H54 (cell line): Measurements from ENCODE around the gene PACSIN1.

ENCODE experiments used
- DNase-seq: peaks from one replicate; pipeline ENCODE4 v3.0.0; 2011; ENCODE audit warnings: low spot score, mixed read lengths; ENCODE audit not compliant: insufficient read length
- FAIRE-seq: peaks from 3 replicates; lab custom pipeline; 2011; peaks lifted over from hg19 to GRCh38; lab: Jason Lieb, UNC
- POLR2A ChIP-seq: IDR thresholded peaks from 2 replicates; pipeline ENCODE4 v1.6.1; 2011; ENCODE audit warnings: low read depth, mild to moderate bottlenecking, low read length

Gene PACSIN1

GRCh38 chr6:34520645-34521462 is 55.0 kb downstream of the PACSIN1 start:
- no peak for DNase-seq
- FAIRE-seq = no peak
- TF ChIP-seq POLR2A = no peak

GRCh38 chr6:34521463-34522285 is 55.8 kb downstream of the PACSIN1 start:
- no peak for TF ChIP-seq POLR2A
- no peak for FAIRE-seq
- no peak for DNase-seq

GRCh38 chr6:34522761-34523160 is 56.9 kb downstream of the PACSIN1 start:
- DNase-seq (no peak), FAIRE-seq (no peak)
- TF ChIP-seq POLR2A = no peak

- TF ChIP-seq POLR2A = no peak
- DNase-seq (no peak), FAIRE-seq (no peak)
Observed at GRCh38 chr6:34523441-34524206, 57.7 kb downstream of the PACSIN1 start.

GRCh38 chr6:34524499-34524898 is 58.6 kb downstream of the PACSIN1 start:
- FAIRE-seq (no peak), DNase-seq (no peak)
- no peak for TF ChIP-seq POLR2A

DNA sequence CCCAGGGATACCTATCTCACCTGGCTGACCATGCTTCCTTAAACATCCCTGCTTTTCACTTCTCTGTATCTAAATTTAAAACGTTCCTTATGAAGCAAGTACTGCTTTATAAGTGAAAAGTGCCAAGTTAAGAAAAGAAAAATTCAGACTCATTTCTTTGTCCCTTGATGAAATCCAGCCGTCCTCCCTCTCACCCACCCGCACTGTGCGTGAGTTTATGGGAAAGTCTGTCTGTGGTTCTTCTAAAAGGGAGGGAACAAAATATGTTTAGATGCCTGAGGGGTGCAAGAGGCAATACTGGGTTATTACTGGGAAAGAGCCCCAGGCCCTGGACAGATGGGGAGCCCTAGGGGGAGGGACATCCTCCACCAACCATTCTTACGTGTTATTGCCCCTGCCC is 59.1 kb downstream of the PACSIN1 start:
- no peak for TF ChIP-seq POLR2A
- FAIRE-seq (no peak), DNase-seq (no peak)

DNA sequence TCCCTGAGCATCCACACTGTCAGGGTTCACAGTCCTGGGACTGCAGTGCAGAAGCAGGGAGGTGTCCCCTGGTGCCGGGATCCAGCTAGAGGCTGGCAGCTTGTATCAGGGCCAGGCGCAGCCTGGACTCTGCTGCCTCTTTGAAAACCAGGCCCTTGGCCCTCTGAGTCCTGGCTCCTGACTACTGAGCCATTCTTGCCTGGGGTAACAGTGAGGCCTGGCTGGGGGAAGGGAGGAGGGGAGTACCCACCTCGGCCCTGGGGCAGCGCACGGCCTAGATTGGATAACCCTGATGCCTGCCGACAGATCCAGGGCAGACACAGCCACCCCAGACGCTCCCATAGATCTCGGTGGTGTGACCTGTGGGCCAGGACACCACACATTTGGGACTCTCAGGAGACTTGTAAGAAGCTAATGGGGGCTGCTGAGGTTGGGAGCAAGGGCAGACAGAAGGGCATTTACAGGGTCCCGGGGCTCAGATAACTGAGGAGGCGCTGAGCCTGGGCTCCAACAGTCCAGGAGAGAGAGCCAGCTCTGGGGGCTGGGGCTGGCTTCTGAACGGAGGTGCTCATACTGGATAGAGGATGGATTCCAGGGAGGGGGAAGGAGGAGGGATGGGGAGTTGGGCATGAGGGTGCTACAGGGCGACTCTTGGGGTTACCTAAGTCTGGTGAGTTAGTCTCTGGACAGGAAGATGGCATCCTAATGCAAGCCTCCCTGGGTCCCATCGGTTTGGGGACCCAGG is 59.7 kb downstream of the PACSIN1 start:
- no peak for DNase-seq
- no peak for TF ChIP-seq POLR2A
- no peak for FAIRE-seq

DNA sequence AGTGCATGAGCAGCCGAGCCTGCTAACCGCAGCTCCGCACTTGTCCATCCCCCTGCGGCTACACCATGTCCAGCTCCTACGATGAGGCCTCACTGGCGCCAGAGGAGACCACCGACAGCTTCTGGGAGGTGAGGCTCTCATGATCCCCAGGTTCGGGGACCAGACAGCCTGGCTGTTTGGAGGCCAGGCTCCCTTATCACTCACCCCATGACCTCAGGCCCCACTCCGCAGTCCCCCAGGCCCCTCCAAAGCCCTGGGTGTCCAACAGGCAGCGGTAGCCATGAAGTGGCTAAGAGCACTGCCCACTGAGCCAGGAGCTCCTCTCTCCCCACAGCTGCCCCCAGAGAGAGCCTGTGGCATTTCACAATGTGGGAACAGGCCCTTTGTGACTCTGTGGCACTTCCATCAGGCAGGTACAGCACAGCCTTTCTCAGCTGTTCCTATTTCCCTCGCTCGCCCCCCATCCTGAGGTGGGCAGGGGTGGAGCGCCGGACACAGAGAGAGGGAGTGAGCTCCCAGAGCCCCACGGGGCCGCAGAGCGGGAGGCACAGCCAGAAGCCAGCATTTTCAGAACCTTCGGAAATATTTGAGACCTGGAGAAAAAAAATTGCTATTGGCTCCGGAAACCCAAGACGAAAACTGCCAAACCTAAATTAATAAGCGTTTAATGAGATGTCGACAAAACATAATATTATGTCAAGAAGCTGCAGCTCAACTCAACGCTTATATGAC is 60.5 kb downstream of the PACSIN1 start:
- no peak for TF ChIP-seq POLR2A
- DNase-seq = no peak
- no peak for FAIRE-seq

DNA sequence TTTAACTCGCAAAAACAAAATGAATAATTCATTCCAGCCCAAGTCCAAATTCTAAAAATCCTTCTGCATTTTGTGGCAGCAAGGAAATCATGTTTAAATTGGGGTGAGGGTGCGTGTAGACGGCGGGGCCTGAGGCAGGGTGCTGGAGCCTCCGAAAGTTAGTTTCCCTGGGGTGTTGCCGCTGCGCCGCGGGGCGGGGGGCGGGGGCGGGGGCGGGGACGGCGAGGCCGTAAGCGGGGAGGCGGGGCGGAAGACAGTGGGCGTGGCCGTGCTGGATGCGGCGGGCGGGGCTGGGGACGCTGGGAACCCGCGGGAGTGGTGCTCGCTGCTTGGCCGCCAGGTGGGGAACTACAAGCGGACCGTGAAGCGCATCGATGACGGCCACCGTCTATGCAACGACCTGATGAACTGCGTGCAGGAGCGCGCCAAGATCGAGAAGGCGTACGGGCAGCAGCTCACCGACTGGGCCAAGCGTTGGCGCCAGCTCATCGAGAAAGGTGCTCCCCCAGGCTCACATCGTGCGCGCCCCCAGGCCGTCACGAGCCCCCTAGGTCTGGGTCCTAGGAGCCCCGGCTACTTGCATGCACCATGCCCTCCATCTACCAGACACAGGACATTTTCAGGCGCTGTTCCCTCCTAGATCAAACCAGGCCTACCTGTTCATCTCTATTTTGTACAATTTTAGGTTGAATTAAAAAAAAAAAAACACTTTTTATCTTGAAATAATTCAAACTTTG is 61.3 kb downstream of the PACSIN1 start:
- no peak for FAIRE-seq
- DNase-seq = peak; percentile 85
- no peak for TF ChIP-seq POLR2A

GRCh38 chr6:34527751-34528670 is 62.1 kb downstream of the PACSIN1 start:
- FAIRE-seq = no peak
- no peak for TF ChIP-seq POLR2A
- DNase-seq = no peak
